HG03442 (cell line): Measurements from ENCODE around the gene SPRED1.
A peak's percentile ranks its signal among the peaks of the same experiment; 100 is the strongest.

ENCODE experiments used
- ATAC-seq: cut with Tn5 transposase; IDR thresholded peaks from one replicate; pipeline ENCODE4 v1.9.1; 2021; ENCODE audit warnings: mild to moderate bottlenecking, moderate library complexity; ENCODE audit not compliant: unreplicated experiment

The SPRED1 gene

DNA sequence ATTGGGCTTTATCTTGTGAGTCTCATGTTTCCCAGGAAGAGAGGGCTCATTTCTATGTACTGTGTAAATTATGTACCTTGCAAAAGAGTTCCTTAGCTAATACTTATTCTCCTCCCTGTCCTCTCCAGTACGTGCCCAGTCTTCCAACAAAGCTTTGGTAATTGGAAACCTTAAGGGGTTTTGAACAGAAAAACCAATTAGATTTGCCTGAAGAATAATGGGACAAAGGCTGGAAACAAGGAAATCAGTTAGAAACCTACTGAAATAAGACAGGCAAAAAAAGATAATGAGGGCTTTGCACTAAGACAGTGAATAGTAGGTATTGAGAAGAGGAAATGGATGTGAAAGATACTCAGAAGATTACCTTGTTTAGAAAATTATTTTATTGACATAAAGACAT lies 82.5 kb downstream of the SPRED1 start:
- no peak for ATAC-seq

GRCh38 chr15:38344351-38344750 lies 91.7 kb downstream of the SPRED1 start:
- no peak for ATAC-seq

- ATAC-seq, result no peak
These were observed 96.6 kb downstream of the SPRED1 start for GRCh38 chr15:38349251-38349650.

DNA sequence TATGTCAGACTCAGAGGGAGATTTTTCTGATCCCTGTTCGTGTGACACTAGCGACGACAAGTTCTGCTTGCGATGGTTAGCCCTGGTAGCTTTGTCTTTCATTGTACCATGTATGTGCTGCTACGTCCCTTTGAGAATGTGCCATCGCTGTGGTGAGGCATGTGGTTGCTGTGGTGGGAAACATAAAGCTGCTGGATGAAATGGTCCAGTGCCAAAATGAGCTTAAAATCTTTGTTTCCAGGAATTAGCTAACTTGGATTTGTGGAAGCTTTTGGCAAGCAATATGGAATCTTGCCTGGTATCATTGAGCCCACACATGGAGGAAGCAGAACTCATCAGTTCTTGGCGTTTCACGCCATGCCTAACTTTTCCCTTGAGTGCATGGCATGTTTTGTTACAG lies 98.8 kb downstream of the SPRED1 start:
- no peak for ATAC-seq

DNA sequence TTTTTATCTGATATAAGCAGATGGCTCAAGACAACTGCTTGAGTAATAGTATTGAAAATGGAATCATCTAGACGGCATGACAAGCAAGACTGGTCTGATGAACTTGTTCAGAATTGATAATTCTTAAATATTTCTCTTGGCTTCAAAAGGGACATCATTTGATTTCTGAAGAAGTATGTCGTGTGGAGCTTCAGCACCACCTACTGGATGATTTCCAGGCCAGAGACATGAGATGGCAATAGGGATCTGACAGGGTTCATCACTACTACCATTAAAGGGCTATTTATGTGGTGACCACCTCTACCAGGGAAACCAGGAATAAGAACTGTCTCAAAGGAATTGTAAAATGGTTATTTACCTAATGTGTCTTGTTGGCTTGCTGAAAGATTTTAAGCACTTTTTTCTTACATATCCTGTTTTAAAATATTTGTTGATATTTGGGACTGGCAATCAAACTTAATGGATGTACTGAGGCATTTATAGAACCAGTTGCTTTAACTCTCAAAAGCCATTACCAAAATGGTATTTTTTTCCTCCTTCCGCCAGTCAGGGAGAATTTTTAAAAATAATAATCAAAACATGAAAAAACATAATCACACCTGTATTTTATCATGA lies 101.8 kb downstream of the SPRED1 start:
- ATAC-seq, result peak; percentile 47

- no peak for ATAC-seq
These were observed 109.7 kb downstream of the SPRED1 start for GRCh38 chr15:38362355-38362754.

DNA sequence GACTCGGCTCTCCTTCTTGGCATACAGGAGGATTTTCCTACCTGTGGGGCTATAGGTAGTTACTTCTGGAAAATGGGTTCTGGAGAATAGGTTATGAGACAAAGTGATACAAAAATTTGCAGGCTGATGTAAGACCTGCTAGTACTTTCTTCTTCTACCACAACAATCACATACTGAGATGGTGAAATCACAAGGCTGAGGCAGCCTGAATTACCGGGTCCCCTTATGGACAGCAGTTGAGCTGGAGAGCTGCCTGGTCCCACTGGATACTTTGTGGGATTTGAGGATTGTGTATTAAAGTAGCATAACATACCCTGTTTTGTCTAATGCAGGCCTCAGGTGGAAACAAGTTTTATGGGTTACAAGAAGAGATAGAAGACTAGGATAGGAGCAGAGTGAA lies 114.8 kb downstream of the SPRED1 start:
- ATAC-seq, result no peak

DNA sequence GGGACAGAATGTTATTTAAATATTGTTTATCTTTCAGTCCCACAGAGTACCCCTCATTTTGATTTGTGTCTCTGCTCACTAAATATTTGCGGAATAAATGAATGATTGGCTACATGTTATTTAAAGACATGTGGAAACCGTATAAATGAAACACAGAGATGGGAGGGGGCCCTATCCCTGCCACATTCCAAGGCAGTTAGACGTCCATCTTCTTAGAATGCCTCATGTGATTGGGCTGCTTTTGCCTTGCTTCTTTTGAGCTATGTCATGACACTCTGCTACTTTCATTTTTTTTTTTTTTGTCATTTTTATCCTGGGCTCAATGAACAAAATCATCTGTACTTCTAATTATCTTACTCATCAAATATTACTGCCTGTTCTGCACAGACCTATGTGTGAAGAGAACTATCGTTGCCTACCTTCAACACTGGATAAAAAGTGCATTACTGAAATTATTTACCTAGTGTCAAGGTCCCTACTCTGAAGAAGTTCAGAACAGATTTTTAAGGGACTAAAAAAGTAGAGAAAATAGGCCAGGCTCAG lies 117.4 kb downstream of the SPRED1 start:
- no peak for ATAC-seq

- ATAC-seq, result no peak
These were observed 120.4 kb downstream of the SPRED1 start for GRCh38 chr15:38373016-38373415.

DNA sequence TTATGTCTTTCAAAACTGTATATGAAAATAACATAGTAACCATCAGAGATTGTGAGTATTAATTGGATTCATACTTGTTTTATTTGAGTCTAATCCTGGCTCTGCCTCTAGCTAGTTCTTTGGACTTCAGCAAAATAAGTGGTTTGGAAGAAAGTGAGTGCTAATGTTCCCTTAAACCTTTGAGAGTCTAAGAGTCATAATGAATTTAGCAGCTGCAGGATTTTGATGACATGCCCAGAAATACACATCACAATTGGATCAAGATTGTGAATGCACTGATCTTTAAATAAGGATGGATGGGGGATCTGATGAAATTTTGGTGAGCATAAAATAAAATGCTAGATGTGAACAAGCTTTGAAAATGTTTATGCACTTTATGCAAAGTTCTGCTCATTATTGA lies 121.4 kb downstream of the SPRED1 start:
- no peak for ATAC-seq

GRCh38 chr15:38374556-38374955 lies 121.9 kb downstream of the SPRED1 start:
- no peak for ATAC-seq

- no peak for ATAC-seq
These were observed 123.4 kb downstream of the SPRED1 start for GRCh38 chr15:38376081-38376480.

GRCh38 chr15:38377636-38378035 lies 125.0 kb downstream of the SPRED1 start:
- no peak for ATAC-seq

DNA sequence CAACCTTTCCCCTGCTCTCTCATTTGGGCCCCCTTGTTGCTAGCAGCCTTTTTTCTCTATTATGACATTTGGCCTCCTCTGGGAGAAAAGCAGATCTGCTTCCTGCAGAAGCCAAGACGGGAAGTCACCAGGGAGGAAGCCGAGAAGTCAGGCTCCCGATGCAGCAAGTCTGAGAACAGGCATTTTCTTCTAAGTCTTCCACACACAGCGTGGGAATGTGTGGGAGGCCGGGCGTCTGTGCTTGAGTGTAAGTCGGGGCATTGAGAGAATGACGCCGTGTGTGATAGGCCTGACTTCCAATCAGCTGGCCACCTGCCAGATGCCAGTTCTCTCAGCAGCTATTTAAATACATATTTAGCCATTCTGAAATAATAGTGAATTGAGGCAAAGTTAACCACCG lies 125.5 kb downstream of the SPRED1 start:
- ATAC-seq, result no peak

GRCh38 chr15:38389924-38390542 lies 137.4 kb downstream of the SPRED1 start:
- peak; percentile 94 for ATAC-seq

GRCh38 chr15:38391191-38391590 lies 138.6 kb downstream of the SPRED1 start:
- no peak for ATAC-seq

GRCh38 chr15:38398134-38398533 lies 145.5 kb downstream of the SPRED1 start:
- ATAC-seq, result no peak

- ATAC-seq, result no peak
These were observed 148.5 kb downstream of the SPRED1 start for GRCh38 chr15:38401106-38401505.

- no peak for ATAC-seq
These were observed 149.1 kb downstream of the SPRED1 start for GRCh38 chr15:38401701-38402100.

GRCh38 chr15:38406436-38406835 lies 153.8 kb downstream of the SPRED1 start:
- no peak for ATAC-seq
